IMR-90 (cell line): ENCODE results near the gene CEP68. TPM values are rescaled to one million over a fixed set of nuclear protein-coding genes. Genes with fewer than 3 reads are reported as not detected.

Experiments
- ATAC-seq: fragments of 200-7000 bp; cut with Tn5 transposase; 2 replicates; pipeline ENCODE4 v1.9.1; 2020; ENCODE audit warnings: low read depth, mild to moderate bottlenecking, moderate library complexity
- BruUV-seq: library from RNA; stranded (reverse); fragments of 400-500 nt; replicated peaks from 2 replicates; lab custom pipeline; 2021; lab: Mats Ljungman, UMichigan
- CTCF ChIA-PET: fragments of 300-600 bp; formaldehyde crosslinking; extraction: SDS; loops from one replicate; lab custom pipeline; 2021; ENCODE audit warnings: antibody characterized with exemption; lab: Yijun Ruan, JAX
- POLR2A ChIA-PET: fragments of 300-600 bp; sonication (Branson Sonifier 250); formaldehyde crosslinking; loops from one replicate; lab custom pipeline; 2022; ENCODE audit warnings: antibody characterized with exemption; ENCODE audit not compliant: unreplicated experiment; lab: Charles Lee
- DNase-seq: peaks from one replicate; pipeline ENCODE4 v3.0.0; 2013
- H2AFZ ChIP-seq: replicated peaks from 2 replicates; pipeline ENCODE3; 2013; ENCODE audit warnings: low read length, mild to moderate bottlenecking; ENCODE audit not compliant: poor library complexity
- H2AK5ac ChIP-seq: 2 replicates; pipeline ENCODE4 v1.6.1; 2013; ENCODE audit warnings: low read depth, low read length, inconsistent platforms
- H2AK9ac ChIP-seq: replicated peaks from 2 replicates; pipeline ENCODE3; 2013; ENCODE audit warnings: mild to moderate bottlenecking, low read depth, low read length, moderate library complexity; ENCODE audit not compliant: poor library complexity
- H2BK120ac ChIP-seq: 2 replicates; pipeline ENCODE4 v1.6.1; 2013; ENCODE audit warnings: low read depth, low read length, inconsistent platforms
- H2BK15ac ChIP-seq: 3 replicates; pipeline ENCODE4 v1.6.1; 2013; ENCODE audit warnings: low read depth, low read length, inconsistent platforms
- H2BK20ac ChIP-seq: 2 replicates; pipeline ENCODE4 v1.6.1; 2013; ENCODE audit warnings: low read depth, mild to moderate bottlenecking, inconsistent platforms, low read length, moderate library complexity
- H2BK5ac ChIP-seq: 2 replicates; pipeline ENCODE4 v1.6.1; 2013; ENCODE audit warnings: mild to moderate bottlenecking, low read depth, low read length, inconsistent platforms; ENCODE audit not compliant: poor library complexity, severe bottlenecking
- H3K14ac ChIP-seq: replicated peaks from 2 replicates; pipeline ENCODE4 v1.6.1; 2013; ENCODE audit warnings: low read depth, low read length, inconsistent platforms
- H3K18ac ChIP-seq: 2 replicates; pipeline ENCODE4 v1.6.1; 2013; ENCODE audit warnings: low read depth, low read length, control low read depth
- H3K23ac ChIP-seq: 2 replicates; pipeline ENCODE4 v1.6.1; 2013; ENCODE audit warnings: low read depth, low read length, inconsistent platforms
- H3K27ac ChIP-seq: 2 replicates; pipeline ENCODE4 v1.5.1; 2013; ENCODE audit warnings: mild to moderate bottlenecking, control low read depth, low read length; ENCODE audit not compliant: insufficient read depth
- H3K27me3 ChIP-seq: 2 replicates; pipeline ENCODE4 v1.6.1; 2013; ENCODE audit warnings: low read length; ENCODE audit not compliant: control insufficient read depth, insufficient read depth
- H3K36me3 ChIP-seq: 2 replicates; pipeline ENCODE4 v1.6.1; 2013; ENCODE audit warnings: low read length, mixed read lengths; ENCODE audit not compliant: control insufficient read depth, insufficient read depth
- H3K4ac ChIP-seq: 2 replicates; pipeline ENCODE4 v1.6.1; 2013; ENCODE audit warnings: low read depth, low read length, inconsistent platforms
- H3K4me1 ChIP-seq: 2 replicates; pipeline ENCODE4 v1.6.1; 2013; ENCODE audit warnings: low read length, mixed read lengths; ENCODE audit not compliant: control insufficient read depth, insufficient read depth
- H3K4me2 ChIP-seq: 2 replicates; pipeline ENCODE4 v1.6.1; 2013; ENCODE audit warnings: low read depth, mild to moderate bottlenecking, control low read depth, low read length, moderate library complexity
- H3K4me3 ChIP-seq: 2 replicates; pipeline ENCODE4 v1.5.1; 2013; ENCODE audit warnings: low read depth, mild to moderate bottlenecking, control low read depth, low read length, moderate library complexity; ENCODE audit not compliant: insufficient read depth
- H3K56ac ChIP-seq: 2 replicates; pipeline ENCODE4 v1.6.1; 2013; ENCODE audit warnings: low read length, inconsistent platforms; ENCODE audit not compliant: insufficient read depth; ENCODE audit errors: extremely low read depth
- H3K79me1 ChIP-seq, 2 experiments: 2 replicates each; pipeline ENCODE4 v1.6.1; 2013; ENCODE audit warnings: low read length in 2 of 2, inconsistent platforms in 1 of 2, low read depth in 1 of 2
- H3K9ac ChIP-seq: 2 replicates; pipeline ENCODE4 v1.6.1; 2013; ENCODE audit warnings: low read depth, low read length, control low read depth
- H3K9me1 ChIP-seq: 2 replicates; pipeline ENCODE4 v1.6.1; 2013; ENCODE audit warnings: low read length, inconsistent platforms; ENCODE audit not compliant: insufficient read depth
- H3K9me3 ChIP-seq: 2 replicates; pipeline ENCODE4 v1.6.1; 2013; ENCODE audit warnings: low read length; ENCODE audit not compliant: control insufficient read depth, insufficient read depth
- H4K20me1 ChIP-seq: 2 replicates; pipeline ENCODE4 v1.6.1; 2013; ENCODE audit warnings: low read length, inconsistent platforms; ENCODE audit not compliant: insufficient read depth
- H4K5ac ChIP-seq: 2 replicates; pipeline ENCODE4 v1.6.1; 2013; ENCODE audit warnings: mild to moderate bottlenecking, low read depth, low read length, control low read depth
- H4K8ac ChIP-seq, 2 experiments: 2 replicates each; pipeline ENCODE4 v1.6.1; 2013; ENCODE audit warnings: low read depth in 2 of 2, low read length in 2 of 2, control low read depth in 1 of 2, inconsistent platforms in 1 of 2
- H4K91ac ChIP-seq: 2 replicates; pipeline ENCODE4 v1.6.1; 2013; ENCODE audit warnings: low read depth, low read length, inconsistent platforms; ENCODE audit not compliant: insufficient read depth
- BHLHE40 ChIP-seq: fragments of 150-350 bp; IDR thresholded peaks from 2 replicates; pipeline ENCODE4 v1.6.1; 2016; ENCODE audit warnings: mild to moderate bottlenecking, low read depth, low read length
- CEBPB ChIP-seq: IDR thresholded peaks from 2 replicates; pipeline ENCODE4 v1.6.1; 2012; ENCODE audit warnings: low read depth, low read length, improper control_type of control experiment
- CHD1 ChIP-seq: IDR thresholded peaks from 2 replicates; pipeline ENCODE4 v1.6.1; 2012; ENCODE audit warnings: low read depth, low read length, improper control_type of control experiment
- CTCF ChIP-seq: conservative IDR thresholded peaks from 2 replicates; pipeline ENCODE4 v1.5.1; 2012; ENCODE audit warnings: mild to moderate bottlenecking, low read depth, low read length, improper control_type of control experiment
- ELK1 ChIP-seq: fragments of 150-350 bp; IDR thresholded peaks from 2 replicates; pipeline ENCODE4 v1.6.1; 2016; ENCODE audit warnings: low read depth, mild to moderate bottlenecking, low read length, moderate library complexity, borderline replicate concordance
- FOS ChIP-seq: fragments of 150-350 bp; IDR thresholded peaks from 2 replicates; pipeline ENCODE4 v1.6.1; 2016; ENCODE audit warnings: low read depth, low read length
- MAFK ChIP-seq: IDR thresholded peaks from 2 replicates; pipeline ENCODE4 v1.6.1; 2012; ENCODE audit warnings: low read depth, low read length, improper control_type of control experiment
- MAZ ChIP-seq: IDR thresholded peaks from 2 replicates; pipeline ENCODE4 v1.6.1; 2012; ENCODE audit warnings: low read depth, mild to moderate bottlenecking, low read length, improper control_type of control experiment, moderate library complexity, borderline replicate concordance
- MXI1 ChIP-seq: IDR thresholded peaks from 2 replicates; pipeline ENCODE4 v1.6.1; 2012; ENCODE audit warnings: low read depth, mild to moderate bottlenecking, low read length, moderate library complexity, borderline replicate concordance
- NFE2L2 ChIP-seq: fragments of 150-350 bp; IDR thresholded peaks from 2 replicates; pipeline ENCODE4 v1.6.1; 2016; ENCODE audit warnings: low read depth, mild to moderate bottlenecking, low read length
- POLR2A ChIP-seq: IDR thresholded peaks from 2 replicates; pipeline ENCODE4 v1.6.1; 2012; ENCODE audit warnings: mild to moderate bottlenecking, low read depth, low read length
- RAD21 ChIP-seq: IDR thresholded peaks from 2 replicates; pipeline ENCODE4 v1.6.1; 2012; ENCODE audit warnings: low read length, improper control_type of control experiment
- RCOR1 ChIP-seq: IDR thresholded peaks from 2 replicates; pipeline ENCODE4 v1.6.1; 2012; ENCODE audit warnings: mild to moderate bottlenecking, low read length, improper control_type of control experiment; ENCODE audit not compliant: insufficient replicate concordance
- RFX5 ChIP-seq: IDR thresholded peaks from 2 replicates; pipeline ENCODE4 v1.8.0; 2012; ENCODE audit warnings: low read depth, mild to moderate bottlenecking, low read length, moderate library complexity
- SMC3 ChIP-seq: fragments of 150-350 bp; IDR thresholded peaks from 2 replicates; pipeline ENCODE4 v1.6.1; 2016; ENCODE audit warnings: low read depth, mild to moderate bottlenecking, antibody characterized with exemption, low read length, moderate library complexity
- USF2 ChIP-seq: fragments of 150-350 bp; IDR thresholded peaks from 2 replicates; pipeline ENCODE4 v1.6.1; 2017; ENCODE audit warnings: mild to moderate bottlenecking, antibody characterized with exemption, low read length, low read depth
- WGBS, 2 experiments: methylation state at CpG; one replicate each; pipeline versions ENCODE4 v1.1.5 to v1.1.7; 2013; ENCODE audit warnings: missing lambda C conversion rate in 2 of 2; ENCODE audit not compliant: insufficient read length in 1 of 2; ENCODE audit errors: extremely low coverage in 2 of 2; 5-methylcytosine and 5-hydroxymethylcytosine counted together
- dilution Hi-C: fragments of 300-500 bp; cut with HindIII; formaldehyde crosslinking; loops from one replicate; pipeline ENCODE4 v1.14.3; 2018; ENCODE audit warnings: low sequenced_read_pairs; ENCODE audit not compliant: unreplicated experiment
- in situ Hi-C: fragments of 300-500 bp; cut with MboI; formaldehyde crosslinking; loops from 3 replicates; pipeline ENCODE4 v1.14.3; 2019; ENCODE audit warnings: low sequenced_read_pairs, inconsistent platforms, mixed read lengths
- intact Hi-C: fragments of 100-400 bp; cut with micrococcal nuclease; formaldehyde crosslinking; loops from 2 replicates; pipeline ENCODE4 v1.10.0; 2022
- polyA plus RNA-seq, 3 experiments: library from polyadenylated mRNA; depleted of rRNA; stranded (reverse); fragments of >200 nt; gene quantifications; 2 replicates each; pipeline ENCODE4 v1.2.3, GENCODE V29; 2012; ENCODE audit warnings: low replicate concordance in 1 of 3
- total RNA-seq: library from RNA; depleted of rRNA; stranded (reverse); fragments of >200 nt; gene quantifications from 2 replicates; pipeline ENCODE4 v1.2.3, GENCODE V29; 2012

CEP68 gene
- total and polyA plus RNA-seq, 2 of the 4 experiments (the other 2 are of a cell fraction), result 5.5 to 5.6 TPM

GRCh38 chr2:65098741-65099140 lies 42.5 kb downstream of the CEP68 start:
- Histone ChIP-seq H2BK120ac (no peak overlapping the region), H3K18ac (no peak overlapping the region), H2BK5ac (no peak overlapping the region), H2BK15ac (no peak overlapping the region), H3K79me1 (peaks cover 20 to 60% of the 10 kb centered on the region in 2 experiments), H2BK20ac (no peak overlapping the region), H3K9me3 (no peaks in the 10 kb centered on the region), H4K8ac (no peak overlapping the region), H3K9ac (no peak overlapping the region), H3K4me2 (no peak overlapping the region), H3K4ac (no peak overlapping the region), H3K36me3 (peaks cover 39% of the 10 kb centered on the region), H3K56ac (no peak overlapping the region), H2AFZ (no peak overlapping the region), H2AK5ac (no peak overlapping the region), H3K9me1 (peaks cover 5% of the 10 kb centered on the region; the same call in 1 of the 2 replicates), H4K5ac (no peak overlapping the region), H3K27ac (no peak overlapping the region), H4K20me1 (peaks cover 79% of the 10 kb centered on the region), H2AK9ac (no peak overlapping the region), H3K4me3 (no peak overlapping the region), H3K27me3 (no peaks in the 10 kb centered on the region), H3K4me1 (no peaks in the 10 kb centered on the region; the same call in 1 of the 2 replicates), H3K23ac (no peak overlapping the region), H3K14ac (no peak overlapping the region), H4K91ac (no peak overlapping the region)
- dilution Hi-C loops, result no loop called here
- WGBS, 2 experiments, result no CpG with 5 or more reads among the region's 5 CpGs
- BruUV-seq, result no TSS peak
- DNase-seq, result no peak
- ChIA-PET CTCF (no interaction called here), POLR2A (no interaction called here)
- TF ChIP-seq CTCF (no peak), MXI1 (no peak), MAZ (no peak), CHD1 (no peak), MAFK (no peak), USF2 (no peak), CEBPB (no peak), SMC3 (no peak), RFX5 (no peak), NFE2L2 (no peak), POLR2A (no peak), RCOR1 (no peak), ELK1 (no peak), RAD21 (no peak), FOS (no peak), BHLHE40 (no peak)
- no peak for ATAC-seq
- intact Hi-C loops, result loop anchor here (10.0 kb wide), 1 partner anchor 476 kb away; no protein-coding TSS in a partner anchor
- in situ Hi-C loops, result no loop called here
